Astrocyte (in vitro differentiated cells and primary cell): ENCODE data around the gene NAIF1.

ENCODE experiments used
- CTCF ChIP-seq: IDR thresholded peaks from 2 replicates; pipeline ENCODE4 v1.5.1; 2011; ENCODE audit warnings: low read depth, mild to moderate bottlenecking, inconsistent platforms, low read length, moderate library complexity; ENCODE audit not compliant: insufficient read depth
- EZH2 ChIP-seq: IDR thresholded peaks from 2 replicates; pipeline ENCODE4 v1.6.1; 2012; ENCODE audit warnings: mild to moderate bottlenecking, low read length, inconsistent platforms; ENCODE audit not compliant: insufficient read depth

GRCh38 chr9:128102196-128102595, 35.1 kb upstream of the NAIF1 start:
- TF ChIP-seq CTCF (no peak), EZH2 (no peak)
